H1 (cell line): ENCODE data around the gene ERG28. TPM values are rescaled to one million over a fixed set of nuclear protein-coding genes. Genes with fewer than 3 reads are reported as not detected.

ENCODE experiments used
- CTCF ChIA-PET: fragments of 300-600 bp; sonication (Branson Sonifier 250); formaldehyde crosslinking; loops from one replicate; lab custom pipeline; 2021; ENCODE audit not compliant: partially characterized antibody; lab: Charles Lee
- POLR2A ChIA-PET: fragments of 300-600 bp; sonication (Branson Sonifier 250); formaldehyde crosslinking; loops from one replicate; lab custom pipeline; 2021; ENCODE audit warnings: inconsistent platforms; ENCODE audit not compliant: partially characterized antibody; lab: Charles Lee
- DNase-seq, 2 experiments: peaks; one replicate each; pipeline versions ENCODE4 v3.0.0 to v3.0.0-alpha.2; 2010 to 2022; ENCODE audit warnings: low spot score in 2 of 2, low read depth in 1 of 2, mixed read lengths in 1 of 2
- FAIRE-seq: peaks from 2 replicates; lab custom pipeline; 2011; peaks lifted over from hg19 to GRCh38; lab: Jason Lieb, UNC
- H2AFZ ChIP-seq: 2 replicates; pipeline ENCODE4 v1.8.1; 2012; ENCODE audit warnings: low read length, inconsistent platforms
- H2AK5ac ChIP-seq: 2 replicates; pipeline ENCODE4 v1.6.1; 2013; ENCODE audit warnings: low read depth, low read length
- H2BK120ac ChIP-seq: replicated peaks from 2 replicates; pipeline ENCODE3; 2013; ENCODE audit warnings: low read depth, low read length, inconsistent platforms
- H2BK12ac ChIP-seq: 2 replicates; pipeline ENCODE4 v1.6.1; 2013; ENCODE audit warnings: low read depth, low read length
- H2BK15ac ChIP-seq: 2 replicates; pipeline ENCODE4 v1.6.1; 2013; ENCODE audit warnings: low read length
- H2BK20ac ChIP-seq: 2 replicates; pipeline ENCODE4 v1.6.1; 2013; ENCODE audit warnings: low read length
- H2BK5ac ChIP-seq: 2 replicates; pipeline ENCODE4 v1.6.1; 2013; ENCODE audit warnings: low read depth, low read length
- H3K14ac ChIP-seq: 2 replicates; pipeline ENCODE4 v1.6.1; 2013; ENCODE audit warnings: inconsistent platforms; ENCODE audit not compliant: insufficient read length
- H3K18ac ChIP-seq: 2 replicates; pipeline ENCODE4 v1.6.1; 2013; ENCODE audit warnings: low read length; ENCODE audit errors: extremely low read depth
- H3K23ac ChIP-seq: 2 replicates; pipeline ENCODE4 v1.6.1; 2013; ENCODE audit warnings: inconsistent platforms; ENCODE audit not compliant: insufficient read length
- H3K23me2 ChIP-seq: 2 replicates; pipeline ENCODE4 v1.6.1; 2013; ENCODE audit warnings: low read depth, low read length
- H3K27ac ChIP-seq: 2 replicates; pipeline ENCODE4 v1.6.1; 2011; ENCODE audit warnings: low read depth, low read length, inconsistent platforms
- H3K27me3 ChIP-seq, 4 experiments: replicated peaks in 1 of 4; 1 replicate in 1 of 4; 2 replicates in 3 of 4; pipeline versions ENCODE4 v1.6.1 to v1.8.1; 2011 to 2013; ENCODE audit warnings: low read length in 3 of 4, mild to moderate bottlenecking in 3 of 4, inconsistent platforms in 2 of 4, mixed read lengths in 2 of 4, moderate library complexity in 1 of 4; ENCODE audit not compliant: control insufficient read depth in 3 of 4, insufficient read depth in 3 of 4; ENCODE audit errors: extremely low read depth in 1 of 4
- H3K36me3 ChIP-seq, 4 experiments: 2 replicates each; pipeline versions ENCODE4 v1.6.1 to v1.8.1; 2011 to 2013; ENCODE audit warnings: mild to moderate bottlenecking in 4 of 4, low read length in 3 of 4, moderate library complexity in 2 of 4, control low read depth in 1 of 4, inconsistent platforms in 1 of 4; ENCODE audit not compliant: insufficient read depth in 4 of 4, control insufficient read depth in 2 of 4
- H3K4ac ChIP-seq: replicated peaks from 2 replicates; pipeline ENCODE3; 2013; ENCODE audit warnings: low read length, low read depth, mixed read lengths, inconsistent platforms; ENCODE audit not compliant: insufficient read length
- H3K4me1 ChIP-seq, 4 experiments: replicated peaks in 1 of 4; 1 replicate in 1 of 4; 2 replicates in 3 of 4; pipeline versions ENCODE4 v1.6.1 to v1.8.1; 2011 to 2013; ENCODE audit warnings: low read length in 3 of 4, inconsistent platforms in 2 of 4, mixed read lengths in 1 of 4; ENCODE audit not compliant: insufficient read depth in 4 of 4, control insufficient read depth in 3 of 4
- H3K4me2 ChIP-seq, 2 experiments: 2 replicates each; pipeline versions ENCODE4 v1.6.1 to v1.8.1; 2011 to 2013; ENCODE audit warnings: low read depth in 2 of 2, low read length in 2 of 2, control low read depth in 1 of 2, inconsistent platforms in 1 of 2, mild to moderate bottlenecking in 1 of 2; ENCODE audit not compliant: insufficient read depth in 1 of 2
- H3K4me3 ChIP-seq, 4 experiments: fragments of 200-600, 300-600 bp in 1 of 4; sonication (generic), shearing (Covaris generic), sonication (Bioruptor Twin) in 1 of 4; 2 replicates each; pipeline versions ENCODE4 v1.5.1 to v1.8.1; 2011 to 2016; ENCODE audit warnings: low read length in 4 of 4, low read depth in 3 of 4, control low read depth in 2 of 4, inconsistent platforms in 2 of 4, mild to moderate bottlenecking in 2 of 4, mixed read lengths in 1 of 4, moderate library complexity in 1 of 4; ENCODE audit not compliant: insufficient read depth in 2 of 4; ENCODE audit errors: extremely low read depth in 1 of 4
- H3K56ac ChIP-seq: replicated peaks from 2 replicates; pipeline ENCODE3; 2013; ENCODE audit warnings: low read depth, mild to moderate bottlenecking, mixed read lengths, low read length, inconsistent platforms; ENCODE audit not compliant: insufficient read length
- H3K79me1 ChIP-seq: 2 replicates; pipeline ENCODE4 v1.6.1; 2013; ENCODE audit warnings: low read depth, low read length, control low read depth
- H3K79me2 ChIP-seq, 2 experiments: 2 replicates each; pipeline versions ENCODE4 v1.6.1 to v1.8.1; 2012 to 2013; ENCODE audit warnings: low read length in 2 of 2, mild to moderate bottlenecking in 2 of 2, inconsistent platforms in 1 of 2; ENCODE audit not compliant: insufficient read depth in 2 of 2, control insufficient read depth in 1 of 2
- H3K9ac ChIP-seq, 4 experiments: replicated peaks in 1 of 4; 1 replicate in 1 of 4; 2 replicates in 3 of 4; pipeline versions ENCODE4 v1.6.1 to v1.8.1; 2011 to 2013; ENCODE audit warnings: low read depth in 3 of 4, low read length in 3 of 4, control low read depth in 2 of 4, mild to moderate bottlenecking in 2 of 4, moderate library complexity in 2 of 4, inconsistent platforms in 1 of 4; ENCODE audit errors: extremely low read depth in 1 of 4
- H3K9me3 ChIP-seq, 2 experiments: 2 replicates each; pipeline versions ENCODE4 v1.6.1 to v1.8.1; 2012 to 2013; ENCODE audit warnings: mild to moderate bottlenecking in 2 of 2, moderate library complexity in 2 of 2, control low read depth in 1 of 2, inconsistent platforms in 1 of 2, low read depth in 1 of 2, low read length in 1 of 2, mixed read lengths in 1 of 2; ENCODE audit not compliant: insufficient read depth in 2 of 2
- H4K20me1 ChIP-seq, 2 experiments: replicated peaks in 1 of 2; 2 replicates each; pipeline versions ENCODE3 to v1.8.1; 2011 to 2013; ENCODE audit warnings: inconsistent platforms in 2 of 2, low read length in 2 of 2, mild to moderate bottlenecking in 1 of 2; ENCODE audit not compliant: insufficient read depth in 2 of 2, control insufficient read depth in 1 of 2
- H4K5ac ChIP-seq: 2 replicates; pipeline ENCODE4 v1.6.1; 2013; ENCODE audit warnings: low read length, low read depth, mixed read lengths, inconsistent platforms; ENCODE audit not compliant: insufficient read length
- H4K8ac ChIP-seq: 2 replicates; pipeline ENCODE4 v1.8.0; 2013; ENCODE audit warnings: mild to moderate bottlenecking, moderate library complexity, low read length, inconsistent platforms; ENCODE audit not compliant: insufficient read depth; ENCODE audit errors: extremely low read depth
- H4K91ac ChIP-seq: replicated peaks from 2 replicates; pipeline ENCODE3; 2013; ENCODE audit warnings: low read length, mixed read lengths, inconsistent platforms; ENCODE audit not compliant: insufficient read length
- ATF2 ChIP-seq: IDR thresholded peaks from 2 replicates; pipeline ENCODE4 v1.6.1; 2012; ENCODE audit warnings: low read length, inconsistent platforms
- E2F6 ChIP-seq: IDR thresholded peaks from 2 replicates; pipeline ENCODE4 v1.6.1; 2012; ENCODE audit warnings: inconsistent platforms
- EGR1 ChIP-seq: IDR thresholded peaks from 2 replicates; pipeline ENCODE4 v1.6.1; 2011; ENCODE audit warnings: low read depth, low read length, borderline replicate concordance
- EP300 ChIP-seq, 2 experiments: IDR thresholded peaks; 1 replicate in 1 of 2; 2 replicates in 1 of 2; pipeline ENCODE4 v1.6.1; 2011 to 2012; ENCODE audit warnings: low read depth in 2 of 2, low read length in 2 of 2, mild to moderate bottlenecking in 2 of 2, borderline replicate concordance in 1 of 2, inconsistent platforms in 1 of 2, moderate library complexity in 1 of 2
- HDAC6 ChIP-seq: IDR thresholded peaks from one replicate; pipeline ENCODE4 v1.7.1; 2012; ENCODE audit warnings: low read depth, mild to moderate bottlenecking, inconsistent platforms, low read length, moderate library complexity
- MAX ChIP-seq: IDR thresholded peaks from 2 replicates; pipeline ENCODE4 v1.6.1; 2012; ENCODE audit warnings: inconsistent platforms
- RFX5 ChIP-seq: IDR thresholded peaks from 2 replicates; pipeline ENCODE4 v1.6.1; 2011; ENCODE audit warnings: low read depth, low read length, improper control_type of control experiment, borderline replicate concordance
- SP1 ChIP-seq: IDR thresholded peaks from 2 replicates; pipeline ENCODE4 v1.6.1; 2011; ENCODE audit warnings: low read depth, low read length
- SP4 ChIP-seq: IDR thresholded peaks from 2 replicates; pipeline ENCODE4 v1.6.1; 2012; ENCODE audit warnings: low read length, inconsistent platforms
- TCF12 ChIP-seq: IDR thresholded peaks from 2 replicates; pipeline ENCODE4 v1.6.1; 2011; ENCODE audit warnings: low read depth, mild to moderate bottlenecking, low read length
- USF2 ChIP-seq: IDR thresholded peaks from 2 replicates; pipeline ENCODE4 v1.6.1; 2011; ENCODE audit warnings: low read length, improper control_type of control experiment
- WGBS, 2 experiments: shearing (Covaris generic) in 1 of 2; methylation state at CpG; one replicate each; pipeline versions ENCODE4 v1.1.6 to v1.1.7; 2013 to 2015; ENCODE audit warnings: low lambda C conversion rate in 2 of 2, mixed read lengths in 2 of 2, inconsistent platforms in 1 of 2, low coverage in 1 of 2, missing lambda C conversion rate in 1 of 2; ENCODE audit not compliant: insufficient replicate concordance in 2 of 2, insufficient coverage in 1 of 2, insufficient read length in 1 of 2; ENCODE audit errors: extremely low coverage in 1 of 2, missing lambda C conversion rate in 1 of 2; 5-methylcytosine and 5-hydroxymethylcytosine counted together
- polyA plus RNA-seq, 7 experiments: library from polyadenylated mRNA; depleted of rRNA in 3 of 7; stranded (reverse) in 5 of 7; unstranded in 2 of 7; fragments of >200 nt in 5 of 7; fragments of 200-250 nt in 2 of 7; gene quantifications; 1 replicate in 5 of 7; 2 replicates in 1 of 7; 4 replicates in 1 of 7; pipeline versions ENCODE4 v1.2.1 to v1.2.3, GENCODE V29; 2011 to 2013; ENCODE audit warnings: missing spikeins in 2 of 7, mixed read lengths in 2 of 7
- total RNA-seq: library from RNA; stranded (reverse); fragmentation: NEBNext Ultra II Directional; extraction: Animal tissue kit (Norgen Biotek cat#: 25700); gene quantifications from 2 replicates; pipeline ENCODE4 v1.2.1, GENCODE V29; 2021

The ERG28 gene
- total and polyA plus RNA-seq, 2 of the 8 experiments (the other 6 are each of a cell fraction or from before 2014, with no cell fraction given) = 32.6 to 56.7 TPM

- Histone ChIP-seq H3K4me2 (no peak overlapping the region), H3K4me3 (no peak overlapping the region), H4K91ac (no peak overlapping the region), H3K27ac (no peak overlapping the region), H3K27me3 (no peaks in the 10 kb centered on the region), H2AK5ac (no peak overlapping the region), H3K36me3 (peaks cover 0 to 14% (median 3%) of the 10 kb centered on the region in 4 experiments; a peak in 4 of 8 replicates), H3K56ac (no peak overlapping the region), H2BK20ac (no peak overlapping the region), H3K79me1 (no peaks in the 10 kb centered on the region), H2AFZ (no peak overlapping the region), H3K23ac (no peak overlapping the region), H2BK15ac (no peak overlapping the region), H3K79me2 (no peaks in the 10 kb centered on the region), H3K4me1 (no peaks in the 10 kb centered on the region), H3K9me3 (no peaks in the 10 kb centered on the region), H2BK120ac (no peak overlapping the region), H4K20me1 (no peaks in the 10 kb centered on the region), H3K23me2 (no peaks in the 10 kb centered on the region), H3K18ac (no peak overlapping the region), H3K14ac (no peak overlapping the region), H3K4ac (no peak overlapping the region), H2BK5ac (no peak overlapping the region), H3K9ac (no peak overlapping the region), H4K8ac (no peak overlapping the region), H2BK12ac (no peak overlapping the region), H4K5ac (no peak overlapping the region)
- 70% methylated on average over 4 of the region's 4 CpGs; no CpG with 5 or more reads in 1 of the 2 experiments for WGBS, 2 experiments
- DNase-seq (no peak), FAIRE-seq (no peak)
- CTCF ChIA-PET = no interaction called here
- POLR2A ChIA-PET = no interaction called here
- TF ChIP-seq HDAC6 = no peak
- no peak for TF ChIP-seq USF2
- no peak for TF ChIP-seq TCF12
- no peak for TF ChIP-seq RFX5
- TF ChIP-seq MAX = no peak
- TF ChIP-seq SP1 = no peak
- TF ChIP-seq EP300 (IDR thresholded peaks at IDR 0.05; ENCODE audit: borderline replicate concordance in 1 of 2, low read depth in 2 of 2, low read length in 2 of 2) = no peak
- no peak for TF ChIP-seq E2F6
- no peak for TF ChIP-seq EGR1
- no peak for TF ChIP-seq ATF2
- TF ChIP-seq SP4 = no peak
Measured at GRCh38 chr14:75643985-75644384, 16.7 kb downstream of the ERG28 start.
